SIG-M5 treated with dmso at 0.1 percent for 504 hours (cell line): Measurements from ENCODE around the gene AP5Z1.

ENCODE experiments used
- DNase-seq: peaks from one replicate; lab custom pipeline; 2025; ENCODE audit not compliant: unreplicated experiment; lab: John Stamatoyannopoulos, UW

Gene AP5Z1

GRCh38 chr7:4745971-4746919 is 29.2 kb upstream of the AP5Z1 start:
- peak; percentile 47 for DNase-seq

- DNase-seq = no peak
Observed at GRCh38 chr7:4747013-4747412, 28.4 kb upstream of the AP5Z1 start.

- no peak for DNase-seq
Observed at GRCh38 chr7:4747746-4748145, 27.7 kb upstream of the AP5Z1 start.

GRCh38 chr7:4748231-4748681 is 27.2 kb upstream of the AP5Z1 start:
- DNase-seq = no peak

- DNase-seq = no peak
Observed at GRCh38 chr7:4749363-4749762, 26.1 kb upstream of the AP5Z1 start.

- DNase-seq = no peak
Observed at GRCh38 chr7:4749798-4750197, 25.6 kb upstream of the AP5Z1 start.

- DNase-seq = no peak
Observed at GRCh38 chr7:4751398-4751947, 23.9 kb upstream of the AP5Z1 start.

- DNase-seq = peak; percentile 52
Observed at GRCh38 chr7:4753598-4754432, 21.6 kb upstream of the AP5Z1 start.

GRCh38 chr7:4754433-4755010 is 20.9 kb upstream of the AP5Z1 start:
- no peak for DNase-seq

GRCh38 chr7:4755045-4755444 is 20.4 kb upstream of the AP5Z1 start:
- DNase-seq = no peak

- DNase-seq = no peak
Observed at GRCh38 chr7:4758111-4758510, 17.3 kb upstream of the AP5Z1 start.

- DNase-seq = no peak
Observed at GRCh38 chr7:4758791-4759190, 16.6 kb upstream of the AP5Z1 start.

- no peak for DNase-seq
Observed at GRCh38 chr7:4759211-4759610, 16.2 kb upstream of the AP5Z1 start.

- no peak for DNase-seq
Observed at GRCh38 chr7:4760952-4761351, 14.5 kb upstream of the AP5Z1 start.

- DNase-seq = no peak
Observed at GRCh38 chr7:4762121-4763055, 13.0 kb upstream of the AP5Z1 start.

- no peak for DNase-seq
Observed at GRCh38 chr7:4763091-4763793, 12.2 kb upstream of the AP5Z1 start.

- DNase-seq = no peak
Observed at GRCh38 chr7:4763794-4764185, 11.6 kb upstream of the AP5Z1 start.

GRCh38 chr7:4764402-4765007 is 10.9 kb upstream of the AP5Z1 start:
- no peak for DNase-seq
